ENCODE results near the gene CLINT1. TPM values are rescaled to one million over a fixed set of nuclear protein-coding genes. Genes with fewer than 3 reads are reported as not detected.

CLINT1 gene
- total and polyA plus RNA-seq, 12 donors: 15.1 to 54.7 (median 50.7) TPM

- DNase-seq (peak in 1 of 2 donors; percentile 35), ATAC-seq (peak; percentile 42 to 89 (median 68))
- Histone ChIP-seq H3K9me3 (no peaks in the 10 kb centered on the region), H3K27ac (no peak overlapping the region), H3K4me1 (peaks cover 0 to 5% (median 0%) of the 10 kb centered on the region in 9 donors), H3K4me3 (no peak overlapping the region), H3K36me3 (peaks cover 0 to 29% (median 0%) of the 10 kb centered on the region in 9 donors), H3K27me3 (no peaks in the 10 kb centered on the region)
- TF ChIP-seq CTCF (IDR thresholded peaks at IDR 0.05): peak; percentile 46 to 85 (median 81)
- intact Hi-C loops (cut with DNase I): loop anchor here (2.0 to 10.0 kb wide), 4 partner anchors 1343 to 1373 kb away; no protein-coding TSS in a partner anchor
- 37 to 38% methylated on average over 10 of the region's 10 CpGs for WGBS, 2 donors
These were observed 97.0 kb downstream of the CLINT1 start for GRCh38 chr5:157761690-157762621.

- H3K9me3 ChIP-seq: no peaks in the 10 kb centered on the region
- intact Hi-C loops (cut with DNase I): no loop called here
- ATAC-seq (no peak), DNase-seq (no peak)
- H3K4me1 ChIP-seq: peaks cover 0 to 5% (median 0%) of the 10 kb centered on the region in 9 donors
- H3K36me3 ChIP-seq: peaks cover 0 to 60% (median 17%) of the 10 kb centered on the region in 9 donors
- no peak overlapping the region for H3K4me3 ChIP-seq
- H3K27ac ChIP-seq: no peak overlapping the region
- 78 to 80% methylated on average over 1 of the region's 1 CpG for WGBS, 2 donors
- TF ChIP-seq CTCF (IDR thresholded peaks at IDR 0.05): no peak
- H3K27me3 ChIP-seq: no peaks in the 10 kb centered on the region
These were observed 100.2 kb downstream of the CLINT1 start for GRCh38 chr5:157758706-157759105.

GRCh38 chr5:157756122-157756521 is 102.8 kb downstream of the CLINT1 start:
- Histone ChIP-seq H3K27ac (no peak overlapping the region), H3K4me3 (no peak overlapping the region), H3K9me3 (no peaks in the 10 kb centered on the region), H3K36me3 (peaks cover 0 to 86% (median 33%) of the 10 kb centered on the region in 9 donors), H3K4me1 (no peaks in the 10 kb centered on the region), H3K27me3 (no peaks in the 10 kb centered on the region)
- WGBS, 2 donors: 93 to 95% methylated on average over 3 of the region's 3 CpGs
- no peak for TF ChIP-seq CTCF (IDR thresholded peaks at IDR 0.05)
- intact Hi-C loops (cut with DNase I): no loop called here
- ATAC-seq: no peak
- no peak for DNase-seq

- Histone ChIP-seq H3K4me1 (peaks cover 0 to 3% (median 0%) of the 10 kb centered on the region in 9 donors), H3K4me3 (no peak overlapping the region), H3K36me3 (peaks cover 0 to 42% (median 25%) of the 10 kb centered on the region in 9 donors), H3K27ac (no peak overlapping the region), H3K9me3 (no peaks in the 10 kb centered on the region), H3K27me3 (no peaks in the 10 kb centered on the region)
- intact Hi-C loops (cut with DNase I): no loop called here
- ATAC-seq: no peak
- 94 to 98% methylated on average over 1 of the region's 1 CpG for WGBS, 2 donors
- no peak for DNase-seq
- no peak for TF ChIP-seq CTCF (IDR thresholded peaks at IDR 0.05)
These were observed 108.6 kb downstream of the CLINT1 start for GRCh38 chr5:157750320-157750719.

Measured in heart right ventricle (tissue), 16 donors.